GF-D8 (cell line): ENCODE measurements around the gene PRDM15.

Experiments used
- DNase-seq: peaks from one replicate; lab custom pipeline; 2025; lab: John Stamatoyannopoulos, UW

Gene PRDM15

GRCh38 chr21:41778930-41779600, 100.1 kb downstream of the PRDM15 start:
- DNase-seq, result no peak

- DNase-seq, result no peak
Measured at GRCh38 chr21:41777951-41778815, 101.0 kb downstream of the PRDM15 start.

GRCh38 chr21:41776778-41777177, 102.4 kb downstream of the PRDM15 start:
- DNase-seq, result no peak

GRCh38 chr21:41775149-41775472, 104.0 kb downstream of the PRDM15 start:
- no peak for DNase-seq

- DNase-seq, result no peak
Measured at GRCh38 chr21:41774467-41775148, 104.5 kb downstream of the PRDM15 start.

GRCh38 chr21:41772351-41773080, 106.6 kb downstream of the PRDM15 start:
- no peak for DNase-seq

GRCh38 chr21:41771625-41771945, 107.6 kb downstream of the PRDM15 start:
- DNase-seq, result no peak

- no peak for DNase-seq
Measured at GRCh38 chr21:41770901-41771624, 108.1 kb downstream of the PRDM15 start.

GRCh38 chr21:41769933-41770332, 109.2 kb downstream of the PRDM15 start:
- no peak for DNase-seq

- no peak for DNase-seq
Measured at GRCh38 chr21:41769521-41769920, 109.6 kb downstream of the PRDM15 start.

- DNase-seq, result no peak
Measured at GRCh38 chr21:41769111-41769510, 110.0 kb downstream of the PRDM15 start.

GRCh38 chr21:41768437-41769042, 110.6 kb downstream of the PRDM15 start:
- DNase-seq, result no peak

GRCh38 chr21:41767606-41768436, 111.3 kb downstream of the PRDM15 start:
- no peak for DNase-seq

GRCh38 chr21:41766883-41767605, 112.1 kb downstream of the PRDM15 start, which contains the start of gene RIPK4:
TSS of gene RIPK4 (minus strand) at chr21:41767052. CDS start at chr21:41767041, 11 bp downstream.
- no peak for DNase-seq

GRCh38 chr21:41765973-41766882, 112.9 kb downstream of the PRDM15 start:
- no peak for DNase-seq

- no peak for DNase-seq
Measured at GRCh38 chr21:41765420-41765821, 113.7 kb downstream of the PRDM15 start.

- no peak for DNase-seq
Measured at GRCh38 chr21:41764558-41765419, 114.4 kb downstream of the PRDM15 start.

- no peak for DNase-seq
Measured at GRCh38 chr21:41763996-41764395, 115.1 kb downstream of the PRDM15 start.
